HG02884 (cell line): ENCODE measurements around the gene BACE2.
"Not testable (repeated sequence)": the region's sequence is repeated elsewhere in the genome, so short reads cannot be mapped to it uniquely, and the experiment has no call there.

Source experiments
- ATAC-seq: cut with Tn5 transposase; IDR thresholded peaks from one replicate; pipeline ENCODE4 v1.9.1; 2021; ENCODE audit warnings: mild to moderate bottlenecking, moderate library complexity; ENCODE audit not compliant: unreplicated experiment

The BACE2 gene

DNA sequence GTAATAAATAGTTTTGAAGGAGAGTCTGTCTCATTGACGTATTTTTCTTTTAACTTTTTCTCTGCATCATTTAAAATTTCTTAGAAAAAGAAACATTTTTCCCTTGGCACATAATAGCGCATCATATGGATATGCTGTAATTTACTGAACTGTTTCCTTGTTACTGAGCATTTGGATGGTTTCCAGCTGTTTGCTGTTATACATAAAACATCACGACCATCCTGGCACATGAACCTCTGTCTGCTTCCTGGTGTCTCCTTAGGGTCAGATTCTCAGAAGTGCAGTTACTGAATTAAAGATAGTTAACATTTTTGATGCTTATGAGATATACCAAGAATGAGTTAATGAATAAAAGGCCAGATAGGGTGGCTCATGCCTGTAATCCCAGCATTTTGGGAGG is 67.2 kb downstream of the BACE2 start:
- no peak for ATAC-seq

DNA sequence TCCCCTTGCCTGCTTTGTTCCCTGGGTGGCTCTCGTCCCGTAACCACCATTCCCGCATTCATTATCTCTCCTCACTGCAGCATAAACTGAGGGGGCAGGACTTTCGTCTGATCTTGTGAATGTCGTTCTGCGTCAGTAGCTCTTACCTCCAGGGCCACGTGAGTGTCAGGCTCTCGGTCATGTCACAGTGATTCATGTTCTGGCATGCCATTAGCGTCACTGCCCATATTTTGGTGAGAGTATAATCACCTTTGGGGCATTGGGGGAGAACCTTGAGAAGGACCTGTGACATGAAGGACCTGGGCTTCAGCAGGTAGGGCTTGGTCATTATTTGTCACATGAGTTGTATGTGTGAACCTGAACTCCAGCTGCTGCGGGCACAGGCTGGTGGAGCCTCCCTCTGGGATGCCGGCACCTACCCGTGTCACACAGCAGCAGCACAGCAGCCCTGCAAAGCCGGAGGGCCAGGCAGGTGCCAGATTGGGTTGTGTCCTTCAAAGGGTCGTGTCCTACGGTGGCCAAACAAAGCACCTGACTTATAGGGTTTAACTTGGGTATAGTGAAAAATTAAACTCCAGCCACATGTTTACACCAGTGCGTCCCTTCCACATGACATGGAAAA is 68.5 kb downstream of the BACE2 start:
- no peak for ATAC-seq

DNA sequence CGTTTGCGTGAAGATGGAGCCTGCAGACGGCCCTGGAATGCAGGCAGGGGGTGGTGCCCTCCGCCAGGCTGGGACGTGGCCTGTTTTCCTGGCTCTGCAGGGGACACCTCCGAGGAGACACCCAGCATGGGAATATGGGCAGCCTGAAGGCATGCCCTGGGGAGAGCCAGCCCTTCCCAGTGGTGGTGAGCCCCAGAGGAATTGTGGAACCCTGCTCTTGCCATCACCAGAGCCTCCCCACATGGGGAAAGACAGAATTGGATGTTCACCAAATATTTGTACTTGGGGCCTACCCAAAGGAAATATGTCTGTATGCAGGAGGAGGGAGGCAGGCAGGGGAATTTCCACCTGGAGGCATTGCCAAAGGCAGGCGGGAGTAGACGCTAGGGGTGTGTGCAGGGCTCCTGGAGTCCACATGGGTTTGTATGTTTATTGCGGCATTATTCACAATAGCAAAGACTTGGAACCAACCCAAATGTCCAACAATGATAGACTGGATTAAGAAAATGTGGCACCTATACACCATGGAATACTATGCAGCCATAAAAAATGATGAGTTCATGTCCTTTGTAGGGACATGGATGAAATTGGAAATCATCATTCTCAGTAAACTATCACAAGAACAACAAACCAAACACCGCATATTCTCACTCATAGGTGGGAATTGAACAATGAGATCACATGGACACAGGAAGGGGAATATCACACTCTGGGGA is 70.3 kb downstream of the BACE2 start:
- not testable (repeated sequence) for ATAC-seq

DNA sequence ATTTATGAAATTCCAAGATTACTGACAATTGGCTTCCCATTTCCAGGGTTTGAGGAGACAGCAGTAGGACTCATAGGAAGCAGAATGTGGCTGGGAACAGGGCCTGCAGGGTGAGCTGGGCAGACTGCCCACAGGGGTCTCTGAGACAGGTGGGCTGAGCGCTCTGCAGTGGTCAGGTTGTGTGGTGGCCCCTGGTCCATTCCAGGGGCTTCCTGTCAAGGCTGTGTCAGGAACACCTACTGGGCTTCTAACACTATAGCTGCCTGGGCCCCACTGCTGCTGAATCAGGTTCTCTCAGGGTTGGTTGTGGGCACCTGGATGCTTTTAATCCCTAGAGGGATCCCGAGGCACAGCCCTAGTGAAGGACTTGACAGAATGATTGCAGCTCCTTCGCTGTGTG is 72.1 kb downstream of the BACE2 start:
- ATAC-seq = no peak

DNA sequence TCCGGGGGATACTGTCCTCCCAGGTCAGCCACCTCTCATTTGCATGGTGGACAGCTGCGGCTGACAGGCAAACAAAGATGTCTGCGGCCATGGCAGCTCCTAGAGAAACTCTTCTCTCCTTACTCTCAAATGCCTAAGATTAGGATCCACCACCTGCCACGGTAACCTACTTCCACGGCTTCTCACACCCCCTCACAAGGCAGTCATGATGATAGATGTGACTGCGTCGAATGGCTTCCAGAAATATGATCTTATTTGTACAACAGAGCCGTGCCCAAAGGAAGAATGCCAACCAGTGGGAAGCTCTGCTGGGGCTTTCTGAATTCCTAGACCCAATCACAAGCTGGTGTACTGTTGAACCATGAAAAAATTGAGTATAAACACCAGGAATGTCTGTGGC is 73.4 kb downstream of the BACE2 start:
- no peak for ATAC-seq

- no peak for ATAC-seq
These were observed 74.4 kb downstream of the BACE2 start for GRCh38 chr21:41242238-41242829.

- no peak for ATAC-seq
These were observed 75.1 kb downstream of the BACE2 start for GRCh38 chr21:41243107-41243506.

- ATAC-seq = not testable (repeated sequence)
These were observed 76.4 kb downstream of the BACE2 start for GRCh38 chr21:41244266-41244880.

GRCh38 chr21:41245509-41246135 is 77.7 kb downstream of the BACE2 start:
- ATAC-seq = no peak

DNA sequence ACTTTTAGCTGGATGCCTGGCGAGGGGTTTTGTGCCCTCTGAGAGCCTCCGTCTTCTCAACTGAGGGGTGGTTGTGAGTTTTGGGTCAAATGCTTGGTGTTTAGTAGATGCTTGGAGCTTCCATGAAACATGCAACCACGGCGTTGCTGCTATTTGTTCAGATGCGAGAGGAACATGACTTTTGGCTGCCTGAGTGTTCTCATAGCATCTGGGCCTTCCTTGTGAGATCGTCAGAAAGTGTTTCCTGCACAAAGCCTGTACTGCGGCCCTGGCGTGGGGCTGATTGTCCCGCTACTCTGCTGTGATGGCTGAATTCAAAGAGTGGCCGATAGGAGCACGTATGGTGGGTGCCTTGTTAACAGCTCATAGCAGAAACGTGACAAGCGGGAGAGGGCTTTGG is 78.8 kb downstream of the BACE2 start:
- no peak for ATAC-seq

DNA sequence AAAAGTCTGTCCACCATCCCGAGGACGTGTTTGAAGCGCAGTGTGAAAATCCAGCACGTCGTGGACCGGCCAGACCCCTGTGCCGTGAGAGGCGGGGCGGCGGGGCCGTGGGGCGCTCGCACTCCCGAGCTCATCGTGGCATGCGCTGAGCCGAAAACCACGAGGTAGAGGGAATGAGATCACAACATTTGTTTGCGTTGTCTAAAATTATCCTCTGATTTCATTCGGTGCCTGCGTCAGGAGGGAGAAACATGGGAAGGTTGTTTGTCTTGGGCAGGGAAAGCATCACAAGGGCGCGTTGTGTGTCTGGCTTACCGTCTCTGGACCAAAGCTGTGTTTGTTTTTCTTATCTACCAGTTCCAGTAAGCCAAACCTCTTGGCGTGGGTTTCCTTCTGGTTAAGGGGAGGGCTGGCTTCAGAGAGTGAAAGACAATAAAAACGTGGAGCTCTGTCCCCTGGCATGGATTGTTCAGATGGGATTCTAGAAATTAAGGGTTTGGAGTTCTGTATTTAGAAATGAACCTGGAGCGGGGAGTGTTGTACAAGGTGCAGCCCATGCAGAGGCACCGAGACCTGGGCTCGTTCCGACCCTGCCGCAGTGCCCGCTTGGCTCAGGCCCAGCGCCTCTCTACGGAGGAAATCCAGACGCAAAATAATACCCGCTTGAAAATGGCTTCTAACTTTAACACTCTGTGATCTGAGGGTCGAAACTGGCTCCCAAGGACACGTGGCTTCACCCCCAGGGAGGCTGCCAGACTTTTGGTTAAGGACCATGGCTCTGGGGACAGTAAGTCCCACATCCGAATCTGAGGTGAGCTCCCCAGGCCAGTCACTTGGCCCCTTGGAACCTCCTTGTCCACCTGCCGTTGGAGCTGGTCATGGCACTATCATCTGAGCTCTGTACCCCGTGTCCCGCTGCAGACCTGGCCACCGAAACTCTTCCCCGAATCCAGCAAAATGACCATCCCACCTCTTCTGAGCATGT is 79.9 kb downstream of the BACE2 start:
- ATAC-seq = no peak

DNA sequence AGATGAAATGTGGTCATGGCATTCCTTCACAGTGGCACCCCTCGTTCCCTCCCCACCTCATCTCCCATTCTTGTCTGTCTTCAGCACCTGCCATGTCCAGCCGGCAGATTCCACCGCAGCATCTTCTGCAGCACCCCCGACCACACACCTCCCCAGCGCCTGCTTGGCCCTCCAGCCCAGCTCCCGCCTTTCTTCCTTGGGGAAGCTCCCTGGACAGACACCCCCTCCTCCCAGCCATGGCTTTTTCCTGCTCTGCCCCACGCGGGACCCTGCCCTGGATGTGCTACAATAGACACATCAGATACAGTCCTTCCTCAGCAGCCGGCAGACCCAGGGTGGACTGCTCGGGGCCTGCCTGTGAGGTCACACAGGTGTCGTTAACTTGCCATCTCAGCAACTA is 81.5 kb downstream of the BACE2 start:
- no peak for ATAC-seq

DNA sequence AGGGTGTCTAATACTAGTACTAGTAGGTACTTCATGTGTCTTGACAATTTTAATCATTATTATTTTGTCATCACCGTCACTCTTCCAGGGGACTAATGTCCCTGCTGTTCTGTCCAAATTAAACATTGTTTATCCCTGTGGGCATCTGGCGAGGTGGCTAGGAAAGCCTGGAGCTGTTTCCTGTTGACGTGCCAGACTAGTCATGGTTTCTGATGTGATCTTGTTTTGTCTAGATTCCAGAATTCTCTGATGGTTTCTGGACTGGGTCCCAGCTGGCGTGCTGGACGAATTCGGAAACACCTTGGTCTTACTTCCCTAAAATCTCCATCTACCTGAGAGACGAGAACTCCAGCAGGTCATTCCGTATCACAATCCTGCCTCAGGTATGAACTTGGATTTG is 82.6 kb downstream of the BACE2 start:
- ATAC-seq = no peak

DNA sequence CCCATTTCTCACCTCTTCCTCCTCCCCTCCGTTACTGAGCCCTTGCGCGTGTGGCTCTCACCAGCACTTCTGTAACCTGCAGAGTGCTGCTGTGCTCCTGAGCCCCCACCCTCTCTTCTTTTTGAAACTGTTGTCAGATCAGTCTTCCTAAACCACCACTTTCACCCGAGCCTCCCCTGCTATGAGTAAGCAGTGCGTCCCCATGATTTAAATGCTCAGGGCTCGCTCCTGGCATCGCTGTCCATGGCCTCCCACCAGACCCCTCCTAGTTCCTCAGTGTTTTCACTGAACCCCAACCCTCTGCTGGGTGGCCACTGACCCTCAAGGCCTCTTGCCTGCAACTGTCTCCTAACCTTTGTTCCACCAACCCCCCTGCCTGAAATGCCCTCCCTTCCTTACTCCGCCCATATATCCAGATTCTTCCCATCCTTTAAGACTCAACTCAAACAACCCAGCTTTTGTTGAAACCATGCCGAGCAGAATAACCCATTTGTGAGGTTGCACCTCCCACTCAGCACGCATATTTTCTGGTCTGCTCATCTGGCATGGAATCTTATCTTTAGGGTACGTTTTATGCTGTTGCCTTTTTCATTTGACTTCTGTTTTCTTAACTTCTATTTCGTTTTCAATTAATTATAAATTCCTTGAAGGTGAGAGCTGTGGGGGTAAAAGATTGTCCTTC is 84.1 kb downstream of the BACE2 start:
- no peak for ATAC-seq

DNA sequence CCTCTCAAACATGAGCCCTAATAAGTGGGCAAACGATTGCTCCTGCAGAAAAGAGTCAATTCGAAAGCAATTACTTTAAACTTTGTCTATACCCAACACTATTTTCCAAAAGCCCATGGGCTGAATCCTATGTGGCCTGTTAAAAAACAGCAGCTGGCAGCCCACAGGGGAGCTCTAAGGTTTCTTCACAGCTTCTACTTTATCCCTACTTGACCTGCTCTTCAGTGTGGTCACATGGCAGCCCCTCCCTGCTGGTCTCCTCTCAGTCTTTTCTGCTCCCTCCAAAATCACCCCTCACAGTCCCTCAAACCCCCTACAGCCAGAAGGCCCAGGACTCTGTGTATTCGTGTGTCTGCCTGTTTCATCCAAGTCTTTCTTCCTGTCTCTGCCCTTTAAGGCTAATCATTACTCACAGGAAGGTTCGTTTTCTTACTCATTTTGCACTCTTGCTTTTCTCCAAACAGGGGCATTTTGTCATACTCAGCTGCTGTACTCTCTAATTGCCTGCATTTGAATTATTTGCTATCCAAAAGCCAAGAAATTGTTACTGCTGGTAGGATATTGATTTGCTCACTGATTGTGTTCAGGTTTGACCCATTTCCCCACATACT is 86.2 kb downstream of the BACE2 start:
- no peak for ATAC-seq

DNA sequence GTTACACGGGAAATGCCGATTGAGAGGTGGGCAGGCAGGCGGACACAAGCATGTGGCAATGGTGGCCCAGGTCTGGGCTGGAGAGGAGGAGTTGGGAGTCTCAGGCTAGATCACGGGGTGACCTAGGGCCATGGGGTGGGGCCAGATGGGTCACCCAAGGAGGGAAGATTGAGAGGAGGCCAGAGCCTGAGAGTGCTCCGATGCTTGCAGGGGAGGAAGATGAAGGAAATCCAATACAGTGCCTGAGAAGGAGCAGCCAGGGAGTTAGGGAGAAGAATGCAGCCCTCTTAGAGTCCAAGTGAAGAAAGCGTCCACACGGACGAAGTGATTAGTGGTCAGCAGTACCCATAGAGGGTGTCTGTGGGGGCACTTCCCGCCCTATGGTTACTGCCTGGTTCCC is 87.2 kb downstream of the BACE2 start:
- no peak for ATAC-seq

DNA sequence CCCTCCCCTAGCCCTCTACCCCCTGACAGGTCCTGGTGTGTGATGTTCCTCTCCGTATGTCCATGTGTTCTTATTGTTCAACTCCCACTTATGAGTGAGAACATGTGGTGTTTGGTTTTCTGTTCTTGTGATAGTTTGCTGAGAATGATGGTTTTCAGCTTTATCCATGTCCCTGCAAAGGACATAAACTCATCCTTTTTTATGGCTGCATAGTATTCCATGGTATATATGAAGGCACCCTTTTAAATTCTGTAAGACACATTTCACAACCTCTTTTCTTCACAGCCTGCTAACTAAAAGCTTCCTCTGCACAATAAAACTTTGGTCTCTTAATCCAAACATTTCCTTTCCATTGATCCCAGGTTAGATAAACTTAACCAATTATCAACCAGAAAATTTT is 88.3 kb downstream of the BACE2 start:
- not testable (repeated sequence) for ATAC-seq

- ATAC-seq = no peak
These were observed 89.1 kb downstream of the BACE2 start for GRCh38 chr21:41256771-41257702.
